HG02678 (cell line): ENCODE measurements around the gene USP11.
A peak's percentile ranks its signal among the peaks of the same experiment; 100 is the strongest.

Experiments
- ATAC-seq: cut with Tn5 transposase; IDR thresholded peaks from one replicate; pipeline ENCODE4 v1.9.1; 2021; ENCODE audit warnings: mild to moderate bottlenecking, moderate library complexity; ENCODE audit not compliant: unreplicated experiment

USP11 gene

DNA sequence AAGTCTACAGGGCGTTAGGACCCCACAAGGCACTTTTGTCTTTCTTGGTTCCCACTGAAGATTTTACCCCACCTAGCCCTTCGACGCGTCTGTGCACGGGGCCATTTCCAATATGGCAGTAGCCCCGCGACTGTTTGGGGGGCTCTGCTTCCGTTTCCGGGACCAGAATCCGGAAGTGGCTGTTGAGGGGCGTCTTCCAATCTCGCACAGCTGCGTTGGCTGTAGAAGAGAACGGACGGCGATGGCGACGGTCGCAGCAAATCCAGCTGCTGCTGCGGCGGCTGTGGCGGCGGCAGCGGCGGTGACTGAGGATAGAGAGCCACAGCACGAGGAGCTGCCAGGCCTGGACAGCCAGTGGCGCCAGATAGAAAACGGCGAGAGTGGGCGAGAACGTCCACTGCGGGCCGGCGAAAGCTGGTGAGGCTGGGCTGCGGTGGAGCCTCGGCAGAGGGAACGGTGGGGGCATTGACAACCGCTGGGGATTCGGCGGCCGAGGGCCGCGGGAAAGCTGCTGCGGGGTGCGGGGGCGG, at the start of gene USP11:
Gene USP11, plus strand, starts transcription at position 207 of the 530 bp plus-strand sequence. Its CDS starts 35 bp downstream, at position 242.
- ATAC-seq: peak; percentile 16

DNA sequence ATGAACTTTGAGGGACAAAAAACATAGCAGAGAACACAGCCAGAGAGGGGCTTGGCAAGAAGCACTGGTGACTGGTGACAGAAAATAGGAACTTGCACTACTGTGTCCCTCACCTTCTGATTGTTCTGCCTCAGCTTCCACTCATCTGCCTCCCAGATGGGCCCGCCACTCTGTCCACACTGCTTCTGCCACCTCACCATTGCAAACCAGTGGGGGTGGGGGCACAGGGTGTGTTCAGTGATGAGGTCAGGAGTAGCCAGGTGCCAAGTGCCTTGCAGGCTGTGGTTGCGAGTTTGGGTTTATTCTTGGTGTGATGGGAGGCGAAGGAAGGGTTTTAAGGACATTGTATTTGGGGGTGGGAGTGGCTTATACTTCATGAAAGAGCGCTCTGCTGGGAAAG, 48.3 kb upstream of the USP11 start:
- no peak for ATAC-seq

GRCh38 chrX:47185241-47185640, 47.6 kb upstream of the USP11 start:
- no peak for ATAC-seq

DNA sequence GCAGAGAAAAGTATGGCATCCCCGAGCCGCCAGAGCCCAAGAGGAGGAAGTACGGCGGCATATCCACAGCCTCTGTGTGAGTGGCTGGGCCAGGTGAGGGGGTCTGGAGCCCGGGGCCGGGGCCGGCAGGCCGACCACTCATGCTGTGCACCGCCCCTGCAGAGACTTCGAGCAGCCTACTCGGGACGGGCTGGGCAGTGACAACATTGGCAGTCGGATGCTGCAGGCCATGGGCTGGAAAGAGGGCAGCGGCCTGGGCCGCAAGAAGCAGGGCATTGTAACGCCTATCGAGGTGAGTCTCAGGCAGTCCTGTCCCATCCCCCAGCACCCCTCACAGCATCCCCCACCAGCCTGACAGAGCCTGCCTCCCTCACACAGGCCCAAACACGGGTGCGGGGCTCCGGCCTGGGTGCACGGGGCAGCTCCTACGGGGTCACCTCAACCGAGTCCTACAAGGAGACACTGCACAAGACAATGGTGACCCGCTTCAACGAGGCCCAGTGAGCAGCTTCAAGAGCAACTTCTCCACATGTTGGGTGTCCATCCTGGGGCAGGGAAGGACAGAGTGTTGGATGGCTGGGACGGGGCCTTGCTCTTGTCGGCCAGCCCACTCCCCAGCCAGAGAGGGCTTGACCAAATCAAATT, 46.6 kb upstream of the USP11 start:
- no peak for ATAC-seq

DNA sequence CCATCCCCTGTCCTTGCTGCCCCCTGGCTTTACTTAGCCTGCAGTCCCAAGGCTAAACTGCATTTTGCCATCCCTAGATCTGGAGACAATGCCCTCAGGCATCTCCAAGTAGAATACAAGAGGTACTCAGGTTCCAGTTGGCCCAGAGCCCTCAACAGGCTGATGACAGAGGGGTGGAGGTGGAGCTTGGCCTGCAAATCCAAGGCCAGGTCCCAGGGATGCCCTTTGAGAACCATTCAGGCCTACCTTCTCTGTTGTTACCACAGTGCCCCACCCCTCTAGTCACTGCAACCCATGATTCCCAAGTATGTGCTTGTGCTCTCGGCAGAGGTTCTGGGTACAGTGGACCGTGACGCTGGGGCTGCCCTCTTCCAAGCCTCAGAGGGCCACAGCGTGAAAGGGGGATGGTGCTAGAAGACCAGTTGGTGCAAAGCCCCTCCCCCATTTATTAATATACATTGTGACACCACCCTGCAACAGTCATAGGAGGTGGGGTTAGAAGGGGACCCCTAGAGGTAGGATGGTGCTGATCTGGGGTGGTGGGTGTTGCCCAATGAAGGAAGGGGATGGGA, 45.6 kb upstream of the USP11 start:
- no peak for ATAC-seq

DNA sequence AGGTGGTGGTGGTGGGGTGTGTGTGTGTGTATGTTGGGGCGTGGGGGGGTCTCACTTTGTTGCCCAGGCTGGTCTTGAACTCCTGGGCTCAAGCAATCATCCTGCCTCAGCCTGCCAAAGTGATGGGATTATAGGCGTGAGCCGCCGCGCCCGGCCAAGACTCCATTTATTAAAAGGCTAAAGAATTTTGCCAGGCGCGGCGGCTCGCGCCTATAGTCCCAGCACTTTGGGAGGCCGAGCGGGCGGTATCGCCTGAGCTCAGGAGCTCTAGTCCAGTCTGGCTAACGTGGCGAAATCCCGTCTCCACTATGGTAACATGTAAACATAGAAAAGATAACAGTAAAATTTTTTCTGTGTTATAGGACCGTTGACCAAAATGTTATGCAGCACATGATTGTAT, 42.9 kb upstream of the USP11 start:
- ATAC-seq: no peak

DNA sequence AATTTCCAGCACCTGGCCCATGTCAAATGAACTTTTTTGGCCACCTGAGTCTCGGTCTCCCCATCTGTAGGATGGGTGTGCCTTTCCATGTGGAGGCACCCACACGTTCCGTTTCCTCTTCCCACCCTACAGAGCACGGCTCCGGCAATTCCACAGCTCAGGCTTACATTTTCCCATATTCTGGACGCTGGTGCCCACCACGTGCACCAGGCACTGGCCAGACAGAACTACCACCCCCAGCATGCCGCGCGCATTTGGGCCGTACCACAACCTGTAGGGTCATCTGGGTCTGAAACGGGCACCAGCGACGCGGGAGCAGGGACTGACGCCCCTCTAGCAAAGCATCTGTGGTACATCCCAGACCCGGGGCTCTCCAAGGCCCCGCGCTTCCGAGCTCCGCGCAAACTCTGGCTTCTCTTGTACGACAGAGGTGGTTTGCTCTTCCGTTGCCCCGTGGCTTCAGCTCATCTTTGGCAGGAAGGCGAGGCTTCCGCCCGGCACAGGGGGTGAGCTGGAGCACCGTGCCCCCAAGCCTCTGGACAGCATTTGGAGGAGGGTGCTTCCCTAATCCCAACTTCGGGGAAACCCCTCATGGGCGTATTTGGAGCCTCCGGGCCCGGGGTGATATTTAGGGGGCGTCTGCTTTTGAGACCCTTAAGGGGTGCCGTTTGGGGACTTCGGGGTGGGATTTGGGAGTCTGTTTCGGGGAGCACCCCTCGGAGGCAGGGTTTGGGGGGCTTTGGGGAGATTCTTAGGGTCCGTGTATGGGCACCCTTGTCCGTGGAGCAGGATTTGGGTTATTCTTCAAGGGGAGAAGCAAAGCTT, 42.2 kb upstream of the USP11 start:
- peak; percentile 68 for ATAC-seq

DNA sequence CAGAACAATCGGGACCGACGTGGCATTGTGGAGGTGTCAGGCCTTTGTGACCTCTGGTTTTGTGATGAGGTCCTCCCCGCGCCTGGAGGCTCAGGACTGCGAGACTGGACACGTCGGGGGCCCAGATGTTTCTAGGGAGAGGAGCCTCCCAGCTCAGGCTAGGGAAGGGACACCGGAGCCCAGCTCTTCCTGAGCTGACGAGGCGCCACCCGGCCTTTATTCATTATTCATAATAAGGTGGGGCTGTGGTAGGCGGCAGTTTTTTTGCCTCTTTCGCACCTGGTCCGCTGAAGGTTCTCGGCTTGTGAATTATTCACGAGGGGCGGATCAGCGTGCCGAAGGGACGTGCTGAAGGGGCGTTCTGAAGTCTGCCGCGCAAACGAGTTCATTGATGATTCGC, 41.5 kb upstream of the USP11 start:
- ATAC-seq: no peak

DNA sequence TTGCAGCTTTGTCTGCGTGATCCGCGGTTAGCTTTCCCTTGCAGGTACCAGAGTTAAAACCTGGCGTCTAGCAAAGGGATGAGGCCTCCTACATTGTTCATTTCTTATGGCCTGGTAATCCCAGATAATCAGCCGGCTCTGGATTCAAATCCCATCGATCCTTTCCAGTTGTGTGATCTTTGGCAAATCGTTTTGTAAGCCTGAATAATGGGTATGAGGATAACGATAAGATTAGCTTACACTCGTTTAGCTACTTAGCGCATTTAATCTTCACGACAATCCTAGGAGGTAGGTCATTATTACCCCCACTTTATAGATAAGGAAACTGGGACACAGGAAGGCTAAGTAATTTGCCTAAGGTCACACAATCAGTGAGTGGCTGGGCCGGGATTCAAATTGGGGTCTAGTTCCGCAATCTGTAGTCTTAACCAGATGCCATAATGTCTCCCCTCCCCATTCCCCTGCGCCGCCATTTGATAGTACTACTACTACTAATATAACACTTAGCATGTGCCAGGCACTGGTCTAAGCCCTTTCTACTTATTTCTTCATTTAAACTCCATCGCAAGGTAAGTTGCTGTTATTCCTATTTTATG, 40.9 kb upstream of the USP11 start:
- no peak for ATAC-seq

- ATAC-seq: peak; percentile 67
Measured at GRCh38 chrX:47193475-47194193, 39.2 kb upstream of the USP11 start, which contains the start of gene UBA1. Gene UBA1, plus strand, starts transcription at chrX:47193829. Its CDS starts 4,974 bp downstream, at chrX:47198803.

DNA sequence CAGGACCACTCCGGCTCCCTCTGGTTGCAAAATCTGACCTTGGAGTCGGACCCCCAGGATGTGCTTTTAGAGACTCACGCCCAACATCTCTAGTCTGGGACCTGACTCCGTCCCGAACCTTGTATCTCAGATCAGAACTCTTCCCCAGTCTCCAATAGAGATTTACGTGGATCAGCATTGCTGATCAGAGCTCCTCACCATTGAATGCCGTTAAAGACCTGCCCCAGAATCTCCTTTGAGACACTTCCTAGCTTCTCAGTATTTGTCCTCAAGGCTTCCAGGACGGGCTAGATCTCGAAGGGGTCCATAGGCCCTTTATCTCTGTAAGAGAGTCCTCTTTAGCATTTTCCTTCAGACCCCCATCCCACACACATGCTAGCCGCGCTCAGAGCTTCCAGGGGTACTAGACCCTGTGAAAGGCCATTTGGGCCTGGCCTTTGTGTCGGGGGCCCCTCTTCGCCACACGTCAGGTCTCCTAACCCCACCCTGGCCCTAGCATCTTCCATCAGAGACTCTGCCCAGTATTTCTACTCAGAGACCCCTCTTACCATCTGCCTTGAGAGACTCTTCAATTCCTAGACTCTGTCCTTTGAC, 38.5 kb upstream of the USP11 start:
- no peak for ATAC-seq

- ATAC-seq: no peak
Measured at GRCh38 chrX:47196098-47196497, 36.7 kb upstream of the USP11 start.

- no peak for ATAC-seq
Measured at GRCh38 chrX:47197526-47197925, 35.3 kb upstream of the USP11 start.

DNA sequence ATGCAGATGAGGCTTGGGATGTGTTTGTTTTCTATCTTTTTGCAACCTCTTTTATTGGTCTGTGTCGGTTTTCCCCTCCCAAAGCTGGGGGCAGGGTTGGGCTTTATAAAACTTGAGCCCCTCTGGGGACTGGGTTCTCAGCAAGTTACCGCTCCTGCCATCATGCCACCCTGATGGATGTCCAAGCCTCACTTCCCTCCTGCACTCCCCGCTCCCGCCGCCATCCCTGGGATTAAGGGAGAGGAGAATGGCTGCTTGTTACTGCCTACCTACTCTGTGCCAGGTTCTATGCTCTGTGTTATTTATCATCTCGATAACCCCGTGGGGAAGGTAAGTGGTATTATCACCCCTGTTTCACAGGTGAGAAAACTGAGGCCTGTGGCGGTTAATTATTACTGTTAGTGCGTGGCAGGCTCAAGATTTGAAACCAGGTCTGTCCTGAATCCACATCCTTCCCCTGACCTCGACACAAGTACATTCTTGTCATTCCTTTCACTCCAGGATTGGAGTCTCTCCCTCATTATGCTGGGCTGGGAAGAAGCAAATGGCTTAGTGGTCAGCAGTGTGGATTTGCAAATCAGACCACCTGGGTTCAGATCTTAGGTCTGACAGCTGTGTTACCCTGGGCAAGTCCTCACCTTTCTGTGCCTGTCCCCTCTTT, 34.7 kb upstream of the USP11 start:
- ATAC-seq: no peak

- ATAC-seq: no peak
Measured at GRCh38 chrX:47198687-47199080, 34.1 kb upstream of the USP11 start.

- no peak for ATAC-seq
Measured at GRCh38 chrX:47199286-47199685, 33.5 kb upstream of the USP11 start.

DNA sequence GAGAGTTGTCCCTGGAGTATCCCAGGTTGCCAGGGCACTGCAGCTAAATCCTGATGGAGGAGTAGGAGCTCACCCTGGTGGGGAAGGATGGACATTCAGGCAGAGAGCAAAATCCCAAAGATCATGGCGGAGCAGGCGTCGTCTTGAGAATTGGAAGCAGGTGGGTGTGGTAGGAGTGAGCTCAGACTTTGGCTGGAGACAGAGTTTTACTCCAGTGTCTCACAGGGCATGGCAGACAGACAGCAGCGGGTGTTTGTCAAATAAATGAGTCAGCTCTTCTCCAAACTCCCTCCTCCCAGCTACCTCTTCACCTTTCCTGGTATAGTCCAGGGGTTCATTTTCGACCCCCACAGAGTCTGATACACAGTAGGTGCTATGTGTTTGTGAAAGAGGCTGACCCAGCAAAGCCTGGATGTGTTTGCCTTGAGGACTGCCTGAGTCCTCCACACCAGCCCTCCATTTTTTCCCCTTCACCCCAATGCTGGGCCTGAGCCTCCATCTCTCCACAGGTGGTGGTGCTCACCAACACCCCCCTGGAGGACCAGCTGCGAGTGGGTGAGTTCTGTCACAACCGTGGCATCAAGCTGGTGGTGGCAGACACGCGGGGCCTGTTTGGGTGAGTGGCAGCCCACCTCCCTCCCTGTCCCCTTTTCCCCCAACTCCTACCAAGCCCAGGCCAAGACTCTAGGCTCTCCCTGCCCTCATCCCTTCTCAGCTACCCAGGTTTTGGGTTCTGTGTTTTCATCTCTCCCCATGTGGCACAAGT, 32.2 kb upstream of the USP11 start:
- no peak for ATAC-seq

GRCh38 chrX:47201345-47201944, 31.4 kb upstream of the USP11 start:
- no peak for ATAC-seq

DNA sequence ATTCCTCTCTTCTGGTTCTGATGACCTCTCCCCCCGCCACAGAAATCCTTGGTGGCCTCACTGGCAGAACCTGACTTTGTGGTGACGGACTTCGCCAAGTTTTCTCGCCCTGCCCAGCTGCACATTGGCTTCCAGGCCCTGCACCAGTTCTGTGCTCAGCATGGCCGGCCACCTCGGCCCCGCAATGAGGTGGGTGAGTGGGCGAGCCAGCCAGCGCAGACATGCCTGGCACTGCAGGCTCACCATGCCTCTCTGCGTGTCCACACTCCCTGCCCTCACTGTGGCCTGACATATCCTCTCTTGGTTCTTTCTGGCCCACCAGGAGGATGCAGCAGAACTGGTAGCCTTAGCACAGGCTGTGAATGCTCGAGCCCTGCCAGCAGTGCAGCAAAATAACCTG, 30.5 kb upstream of the USP11 start:
- no peak for ATAC-seq
